GM18517 (cell line): Measurements from ENCODE around the gene CDC42BPB.

Experiments
- ATAC-seq: cut with Tn5 transposase; IDR thresholded peaks from one replicate; pipeline ENCODE4 v1.9.1; 2021; ENCODE audit warnings: mild to moderate bottlenecking, moderate library complexity; ENCODE audit not compliant: unreplicated experiment

Gene CDC42BPB

DNA sequence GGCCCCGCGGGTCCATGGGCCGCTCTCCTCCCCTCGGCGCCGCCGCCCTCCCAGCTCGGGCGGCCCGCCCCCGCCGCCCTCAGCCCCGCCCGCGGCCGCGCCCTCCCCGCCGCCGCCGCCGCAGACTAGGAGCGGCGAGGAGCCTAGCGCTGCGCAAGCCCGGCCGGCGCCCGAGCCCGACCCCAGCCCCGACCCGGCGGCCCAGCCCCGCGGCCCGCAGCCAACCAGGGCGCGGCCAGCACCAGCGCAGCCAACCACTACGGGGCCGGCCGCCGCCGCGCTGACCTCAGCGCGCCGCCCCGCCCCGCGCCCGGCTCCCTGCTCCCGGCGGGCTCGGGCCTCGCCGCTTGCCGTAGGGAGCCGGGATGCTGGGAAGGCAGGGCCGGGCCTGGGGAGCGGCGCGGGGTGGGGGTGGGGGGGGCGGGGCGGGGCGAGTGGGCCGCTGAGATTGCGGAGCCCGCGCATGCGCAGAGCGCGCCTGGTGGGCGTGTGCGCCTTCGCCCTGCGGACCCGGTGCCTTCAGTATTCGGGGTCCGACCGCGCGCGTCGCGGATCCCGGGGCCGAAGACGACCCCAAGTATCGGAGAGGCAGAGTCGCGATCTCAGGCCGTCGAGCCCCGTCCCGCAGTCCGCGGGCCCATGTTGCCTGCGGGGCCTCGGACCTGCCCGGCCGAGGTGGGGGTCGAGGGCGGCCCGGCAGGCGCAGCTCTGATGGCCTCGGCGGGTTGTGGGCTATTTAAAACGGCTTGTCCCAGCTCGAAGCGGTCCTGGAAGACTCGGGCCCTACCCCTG lies at the start of gene CDC42BPB:
Gene CDC42BPB (minus strand): TSS at position 178 of the 792 bp plus-strand sequence. CDS start 376 bp downstream, outside the sequence.
- peak; percentile 49 for ATAC-seq

GRCh38 chr14:103105580-103106150 lies 48.3 kb upstream of the CDC42BPB start:
- no peak for ATAC-seq

- no peak for ATAC-seq
Observed at GRCh38 chr14:103104654-103105452, 47.5 kb upstream of the CDC42BPB start.

- ATAC-seq, result no peak
Observed at GRCh38 chr14:103104389-103104653, 47.0 kb upstream of the CDC42BPB start.

DNA sequence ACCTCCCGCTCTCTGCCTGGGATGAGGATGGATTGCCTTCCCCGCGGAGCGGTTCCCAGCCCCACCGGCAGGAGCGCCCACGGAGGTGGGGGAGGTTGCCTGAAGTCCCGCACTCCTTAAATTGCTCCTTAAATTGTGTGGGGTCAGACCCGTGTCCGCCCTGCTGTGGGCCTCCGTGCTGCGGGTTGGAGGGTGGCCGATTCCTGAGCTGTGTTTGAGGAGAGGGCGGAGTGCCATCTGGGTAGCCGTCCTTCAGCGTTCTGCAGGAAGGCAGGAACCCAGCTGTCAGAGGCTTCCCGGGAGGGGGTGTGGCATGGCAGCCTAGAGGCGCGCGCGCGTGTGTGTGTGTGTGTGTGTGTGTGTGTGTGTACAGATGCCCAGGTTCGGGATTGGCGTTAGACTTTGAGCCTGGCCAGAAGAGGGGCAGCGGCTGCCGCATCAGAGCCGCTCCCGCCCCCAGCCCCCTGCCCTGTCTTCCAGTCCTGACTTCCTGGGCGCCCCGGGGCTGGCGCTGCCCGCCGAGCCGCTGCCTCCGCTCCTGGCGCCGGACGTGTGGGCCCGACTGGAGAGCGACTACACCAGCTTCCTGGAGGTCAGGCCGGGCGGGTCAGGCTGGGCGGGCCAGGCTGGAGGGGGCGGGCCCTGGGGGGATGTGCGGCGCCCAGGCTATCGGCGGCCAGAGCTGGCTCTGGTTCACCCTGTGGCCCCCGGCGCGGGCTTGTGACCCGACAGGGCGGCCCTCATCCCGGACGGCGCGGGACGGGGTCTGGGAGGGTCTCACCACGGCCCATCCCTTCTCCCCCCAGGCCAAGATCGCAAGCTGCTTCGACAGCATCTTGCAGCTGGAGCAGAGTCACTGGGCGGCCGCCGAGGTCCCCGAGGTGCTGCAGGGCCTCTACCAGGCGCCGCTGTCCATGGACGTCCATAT lies 46.4 kb upstream of the CDC42BPB start:
- ATAC-seq, result no peak

DNA sequence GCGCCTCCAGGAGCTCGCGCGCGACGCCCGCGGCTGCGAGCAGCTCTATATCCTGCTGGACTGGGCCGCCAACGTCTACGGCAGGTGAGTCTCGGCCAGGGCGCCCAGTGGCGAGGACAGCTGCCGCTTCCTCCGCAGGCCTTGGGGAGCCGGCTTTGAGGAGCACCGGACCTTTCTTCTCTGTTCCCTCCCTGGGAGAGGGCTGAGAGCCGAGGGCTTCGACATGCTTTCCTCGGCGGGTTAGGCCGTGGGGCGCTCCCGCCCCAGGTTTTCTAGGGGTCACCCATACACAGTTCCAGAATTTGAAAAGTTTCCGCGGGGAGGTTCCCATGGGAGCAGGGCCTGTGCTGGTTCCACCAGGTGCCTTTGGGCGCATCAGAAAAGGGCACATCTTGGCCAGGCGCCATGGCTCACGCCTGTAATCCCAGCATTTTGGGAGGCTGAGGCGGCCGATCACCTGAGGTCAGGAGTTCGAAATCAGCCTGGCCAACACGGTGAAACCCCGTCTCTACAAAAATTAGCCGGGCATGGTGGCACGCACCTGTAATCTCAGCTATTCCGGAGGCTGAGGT lies 45.4 kb upstream of the CDC42BPB start:
- no peak for ATAC-seq

- ATAC-seq, result no peak
Observed at GRCh38 chr14:103101963-103102688, 44.8 kb upstream of the CDC42BPB start.

- no peak for ATAC-seq
Observed at GRCh38 chr14:103101257-103101962, 44.1 kb upstream of the CDC42BPB start.

- no peak for ATAC-seq
Observed at GRCh38 chr14:103100281-103101121, 43.2 kb upstream of the CDC42BPB start.

DNA sequence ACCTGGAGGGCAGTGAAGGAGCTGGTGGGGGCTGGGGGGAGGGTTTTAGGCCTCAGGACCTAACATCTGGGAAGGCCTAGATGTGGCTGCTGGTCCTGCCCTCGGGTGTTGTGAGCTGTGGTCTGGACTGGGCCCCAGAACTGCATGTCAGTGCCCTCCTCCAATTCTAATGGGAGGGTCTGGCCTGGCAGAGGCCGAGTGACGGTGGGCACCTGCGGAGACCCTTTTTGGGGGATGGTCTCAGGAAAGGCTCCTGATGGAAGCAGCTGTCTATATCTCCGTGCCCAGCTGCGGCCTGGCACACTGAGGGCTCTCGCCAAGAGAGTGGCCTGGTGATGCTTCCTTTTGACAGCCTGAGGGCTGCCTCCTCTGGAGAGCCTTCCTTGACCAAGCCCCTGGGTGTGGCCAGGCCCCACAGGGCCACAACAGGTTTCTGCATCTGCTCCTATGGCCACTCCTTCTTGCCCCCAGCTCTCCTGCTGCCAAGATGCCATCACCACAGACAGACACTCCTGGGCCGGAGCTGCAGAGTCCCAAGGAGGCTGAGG lies 42.5 kb upstream of the CDC42BPB start:
- ATAC-seq, result no peak

DNA sequence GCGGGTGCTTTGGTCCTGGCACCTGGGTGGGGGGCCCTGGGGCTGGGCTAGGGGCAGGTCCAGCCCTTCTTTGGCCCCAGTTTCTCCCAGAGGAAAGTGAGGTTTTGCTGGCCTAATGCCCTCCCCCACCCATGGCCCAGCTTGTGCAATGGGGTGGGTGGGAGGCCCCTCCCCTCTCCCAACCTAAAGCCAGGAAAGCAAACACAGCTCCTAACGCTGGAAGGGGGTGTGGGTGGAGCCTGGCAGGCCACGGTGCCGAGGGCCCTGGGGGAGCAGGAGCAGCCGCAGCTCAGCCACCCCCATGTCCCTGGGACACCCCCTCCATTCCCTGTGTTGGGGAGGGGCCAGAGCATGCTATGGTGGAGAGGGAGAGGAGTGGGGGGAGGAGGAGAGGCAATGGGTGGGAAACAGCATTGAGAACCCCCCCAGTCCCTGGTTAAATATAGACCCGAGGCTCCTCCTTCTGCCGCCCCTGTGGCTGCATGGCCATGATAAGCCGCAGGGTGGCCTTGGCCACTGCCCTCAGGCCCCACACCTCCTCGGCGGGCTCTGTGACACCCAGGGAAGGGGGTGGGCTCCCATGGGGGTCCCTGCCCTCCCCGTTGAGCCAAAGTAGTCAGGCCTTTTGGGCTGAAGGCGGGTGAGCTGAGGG lies 41.9 kb upstream of the CDC42BPB start:
- ATAC-seq, result no peak

- ATAC-seq, result no peak
Observed at GRCh38 chr14:103097994-103098957, 40.9 kb upstream of the CDC42BPB start.

DNA sequence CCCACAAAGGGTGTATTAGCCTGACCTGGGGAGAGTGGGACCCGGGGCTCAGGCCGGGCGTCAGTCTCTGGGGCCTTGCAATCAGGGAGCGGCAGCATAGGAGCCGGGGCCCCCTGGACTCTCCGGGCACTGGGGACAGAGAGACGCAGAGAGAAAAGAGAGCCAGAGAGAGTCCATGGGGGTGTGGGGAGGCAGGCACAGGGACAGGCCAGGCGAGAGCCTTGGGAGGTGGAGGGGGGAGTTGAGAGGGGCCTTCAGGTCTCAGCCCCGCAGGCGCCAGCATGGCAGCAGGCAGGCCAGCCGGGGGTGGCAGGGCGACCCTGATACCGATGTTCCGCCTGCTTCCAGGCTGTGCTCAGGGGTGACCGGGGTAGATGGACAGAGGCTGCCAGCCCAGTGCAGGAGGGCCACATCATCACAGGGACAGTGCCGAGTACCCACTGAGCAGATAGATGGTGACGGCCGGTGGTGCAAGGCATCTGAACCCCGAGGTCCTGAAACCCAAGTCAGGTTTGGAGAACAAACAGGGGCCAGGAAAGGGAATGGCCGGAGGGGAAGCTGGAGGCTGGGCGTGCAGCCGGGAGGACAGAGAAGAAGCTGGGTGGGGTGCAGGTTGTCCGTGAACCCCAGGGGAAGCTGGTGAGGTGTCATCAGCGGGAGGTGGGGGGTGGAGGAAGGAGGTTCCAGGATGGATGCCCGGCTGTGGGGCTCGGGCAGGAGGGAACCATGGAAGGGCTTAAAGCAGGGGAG lies 40.1 kb upstream of the CDC42BPB start:
- ATAC-seq, result no peak

GRCh38 chr14:103096387-103096786 lies 39.0 kb upstream of the CDC42BPB start:
- ATAC-seq, result no peak

- ATAC-seq, result no peak
Observed at GRCh38 chr14:103095210-103095778, 37.9 kb upstream of the CDC42BPB start.
